GM21390 (cell line): Measurements from ENCODE around the gene KRTAP12-4.
"Not testable (repeated sequence)": the region's sequence is repeated elsewhere in the genome, so short reads cannot be mapped to it uniquely, and the experiment has no call there.

Experiments used
- ATAC-seq: cut with Tn5 transposase; IDR thresholded peaks from one replicate; pipeline ENCODE4 v1.9.1; 2021; ENCODE audit not compliant: unreplicated experiment

The KRTAP12-4 gene

DNA sequence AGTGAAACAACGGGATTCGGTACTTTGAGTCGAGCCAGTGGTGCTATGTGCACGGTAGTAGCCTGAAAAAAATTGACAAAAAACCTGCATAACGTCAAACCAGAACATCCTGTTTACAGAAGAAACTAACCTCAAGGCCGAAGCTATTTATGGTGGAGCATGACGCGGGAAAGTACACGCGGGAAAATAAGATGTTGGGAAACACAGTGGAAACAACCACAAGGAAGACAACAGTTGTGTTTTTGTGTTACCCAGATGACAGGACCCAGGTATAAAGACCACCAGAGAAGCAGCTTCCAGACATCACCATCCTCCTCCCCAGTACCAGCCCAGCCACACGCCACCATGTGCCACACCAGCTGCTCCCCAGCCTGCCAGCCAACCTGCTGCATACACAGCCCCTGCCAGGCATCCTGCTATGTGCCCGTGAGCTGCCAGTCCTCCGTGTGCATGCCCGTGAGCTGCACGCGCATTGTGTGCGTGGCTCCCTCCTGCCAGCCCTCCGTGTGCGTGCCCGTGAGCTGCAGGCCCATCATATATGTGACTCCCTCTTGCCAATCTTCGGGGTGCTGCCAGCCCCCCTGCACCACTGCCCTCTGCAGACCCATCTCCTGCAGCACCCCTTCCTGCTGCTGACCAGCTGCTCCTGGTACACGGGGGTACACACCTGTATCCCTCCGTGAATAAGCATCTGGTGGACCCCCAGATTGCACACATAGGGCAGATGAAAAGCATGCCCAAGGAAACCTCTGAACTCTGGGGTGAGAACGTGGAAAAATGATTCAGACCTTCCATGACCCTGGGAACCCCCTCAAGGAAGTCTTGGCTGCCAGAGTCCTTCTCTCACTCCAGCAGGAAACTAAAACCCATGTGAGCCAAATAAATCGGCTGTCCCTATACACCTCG, 3.4 kb upstream of the KRTAP12-4 start, which contains the start of gene KRTAP12-3:
Gene KRTAP12-3, plus strand, starts transcription at position 298 of the 906 bp plus-strand sequence. Its CDS starts 48 bp downstream, at position 346.
- ATAC-seq: no peak

DNA sequence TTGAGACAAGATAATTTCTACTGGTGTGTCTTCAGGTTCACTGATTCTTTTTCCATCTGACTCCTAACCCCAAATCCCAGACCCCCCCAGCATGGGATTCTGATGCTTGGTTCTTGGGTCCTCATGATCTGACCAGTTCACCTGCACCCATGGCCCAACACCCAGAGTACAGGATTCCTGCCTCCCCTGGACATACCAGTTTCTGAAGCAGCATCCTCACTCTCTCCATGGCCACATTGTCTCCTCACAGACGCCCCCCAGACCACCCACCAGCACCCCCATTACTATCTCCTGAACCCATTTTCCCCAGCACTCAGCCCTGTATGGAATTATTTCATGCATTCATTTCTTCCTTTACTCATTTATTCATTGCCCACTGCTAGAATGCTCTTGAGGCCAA, 2.4 kb upstream of the KRTAP12-4 start:
- ATAC-seq: no peak

DNA sequence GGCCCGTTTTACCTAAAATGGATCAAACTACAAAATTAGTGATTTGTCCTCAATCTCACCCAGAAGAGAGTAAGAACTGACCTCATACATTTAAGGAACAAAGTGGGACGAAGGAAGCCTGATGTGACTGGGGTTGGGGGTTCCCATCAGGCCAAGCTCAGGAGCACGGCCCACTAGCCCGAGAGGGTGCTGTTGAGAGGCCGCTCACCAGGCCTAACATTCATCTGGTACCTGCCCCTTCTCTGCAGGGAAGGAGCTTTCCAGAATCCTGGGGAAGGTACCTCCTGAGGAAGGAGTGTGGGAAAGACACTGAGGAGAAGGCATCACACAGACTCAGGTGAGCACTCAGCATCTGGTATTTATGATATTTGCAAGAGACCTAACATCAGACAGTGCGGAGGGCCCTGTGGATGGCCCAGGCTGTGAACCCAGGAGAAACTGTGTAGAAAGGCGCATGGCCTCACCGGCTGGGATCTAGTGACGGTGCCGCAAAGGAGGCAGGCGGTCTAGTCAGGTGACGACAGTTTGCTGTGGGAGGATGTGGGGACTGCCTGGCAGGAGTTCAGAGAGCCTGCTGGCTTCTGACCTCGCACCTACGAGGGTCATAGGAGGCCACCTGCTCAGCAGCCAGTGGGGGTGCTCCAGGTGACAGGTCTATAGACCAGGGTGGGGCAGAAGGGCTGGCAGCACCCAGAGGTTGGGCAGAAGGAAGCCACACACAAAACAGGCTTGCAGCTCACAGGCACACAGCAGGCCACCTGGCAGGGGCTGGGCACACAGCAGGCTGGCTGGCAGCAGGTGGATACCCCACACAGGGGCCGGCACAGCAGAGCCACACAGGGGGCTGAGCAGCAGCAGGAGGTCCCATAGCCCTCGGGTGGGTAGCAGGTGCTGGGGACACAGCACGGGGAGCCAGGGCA, 543 bp downstream of the KRTAP12-4 start:
- ATAC-seq: no peak

DNA sequence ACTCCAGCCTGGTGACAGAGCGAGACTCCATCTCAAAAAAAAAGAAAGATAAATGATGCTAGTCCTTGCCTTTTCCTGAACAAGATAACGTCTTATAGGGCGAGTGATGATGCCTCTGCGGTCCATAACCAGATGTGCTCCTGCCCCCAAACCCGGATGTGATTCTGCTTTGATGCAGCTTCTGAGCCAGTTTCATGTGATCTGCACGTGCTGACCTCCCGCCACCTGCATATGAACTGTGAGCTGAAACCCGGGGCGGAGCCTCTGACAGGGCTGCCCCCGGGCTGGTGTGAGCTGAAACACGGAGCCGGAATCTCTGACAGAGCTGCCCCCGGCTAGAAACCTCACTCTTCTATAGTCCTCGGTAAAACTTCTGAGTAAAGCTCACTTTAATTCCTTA, 1.3 kb downstream of the KRTAP12-4 start:
- ATAC-seq: no peak

DNA sequence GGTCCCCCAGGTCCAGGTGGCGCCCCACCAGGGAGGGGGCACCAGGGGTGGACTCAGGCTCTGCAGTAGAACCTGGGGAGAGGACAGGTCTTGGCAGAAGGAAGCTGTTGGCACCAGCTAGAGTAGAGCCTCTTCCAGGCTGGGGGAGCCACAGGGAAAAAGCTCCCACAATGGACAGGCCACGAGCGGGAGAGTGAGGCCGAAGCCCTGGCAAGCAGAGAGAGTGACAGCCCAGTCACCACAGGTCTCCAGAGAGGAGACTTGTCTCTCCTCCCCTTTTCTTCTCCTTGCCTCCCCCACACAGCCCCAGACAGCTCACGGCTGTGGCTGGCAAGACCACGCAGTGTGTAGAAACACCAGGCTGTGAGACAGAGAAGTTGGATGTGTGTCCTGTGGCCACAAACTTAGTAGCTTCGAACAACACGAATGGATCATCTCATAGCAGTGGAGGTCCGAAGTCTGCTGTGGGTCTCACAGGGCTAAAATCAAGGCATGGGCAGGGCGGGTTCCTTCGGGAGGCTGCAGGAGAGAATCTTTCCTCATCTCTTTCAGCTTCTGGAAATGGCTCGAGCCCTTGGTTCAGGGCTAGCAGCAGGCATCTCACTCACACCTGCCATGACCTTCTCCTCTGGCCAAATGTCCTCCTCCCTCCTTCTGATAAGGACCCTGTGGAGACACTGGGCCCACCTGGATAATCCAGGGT, 3.3 kb downstream of the KRTAP12-4 start:
- no peak for ATAC-seq

DNA sequence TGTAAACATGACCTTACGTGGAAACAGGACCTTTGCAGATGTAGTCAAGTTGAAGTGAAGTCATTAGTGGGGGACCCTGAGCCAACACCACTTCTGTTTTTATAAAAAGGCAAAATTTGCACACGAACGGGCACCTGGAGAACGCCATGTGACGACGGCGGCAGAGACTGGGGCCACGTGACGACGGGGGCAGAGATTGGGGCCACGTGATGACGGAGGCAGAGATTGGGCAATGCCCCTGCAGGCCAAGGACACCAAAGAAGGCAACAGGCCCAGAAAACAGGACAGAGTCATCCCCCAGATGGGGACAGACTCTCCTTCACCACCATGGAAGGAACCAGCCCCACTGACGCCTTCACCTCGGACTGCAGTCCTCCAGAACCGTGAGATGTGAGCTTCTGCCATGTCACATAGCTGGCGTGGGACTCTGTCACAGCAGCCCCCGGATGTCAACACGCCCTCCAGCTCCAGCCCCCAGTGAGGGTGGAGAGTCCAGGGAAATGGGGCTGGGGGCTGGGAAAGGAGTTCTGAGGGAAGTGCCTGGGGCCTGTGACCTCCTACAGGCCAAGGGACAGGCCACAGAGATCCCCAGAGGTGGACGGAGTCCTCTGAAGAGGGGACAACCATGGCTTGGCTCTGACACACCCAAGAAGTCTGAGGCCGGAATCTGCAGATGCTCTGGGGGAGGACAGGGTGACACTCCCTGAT, 4.0 kb downstream of the KRTAP12-4 start:
- ATAC-seq: no peak

DNA sequence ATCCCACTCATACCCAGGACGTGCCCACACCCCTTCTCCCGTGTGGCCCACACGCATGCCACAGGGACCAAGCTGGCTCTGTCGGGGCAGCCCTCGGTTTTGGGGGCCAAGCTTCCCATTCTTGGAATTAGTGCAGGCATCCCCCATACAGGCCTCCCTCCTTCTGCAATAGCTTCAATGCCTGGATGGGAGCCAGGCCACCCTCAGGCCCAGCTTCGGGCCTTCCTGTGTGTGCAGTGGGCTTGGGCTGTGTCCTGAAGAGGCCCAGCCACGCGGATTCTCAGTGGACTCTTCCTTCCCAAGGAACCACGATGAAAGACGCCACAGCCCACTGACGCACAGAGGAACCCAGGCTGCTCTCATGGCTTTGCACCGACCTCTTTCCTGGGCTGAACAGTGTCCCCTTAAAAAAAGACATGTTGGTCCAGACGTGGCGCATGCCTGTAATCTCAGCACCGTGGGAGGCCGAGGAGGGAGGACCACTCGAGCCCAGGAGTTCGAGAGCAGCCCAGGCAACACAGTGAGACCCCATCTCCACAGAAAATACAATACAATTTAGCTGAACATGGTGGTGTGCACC, 4.8 kb downstream of the KRTAP12-4 start:
- no peak for ATAC-seq

DNA sequence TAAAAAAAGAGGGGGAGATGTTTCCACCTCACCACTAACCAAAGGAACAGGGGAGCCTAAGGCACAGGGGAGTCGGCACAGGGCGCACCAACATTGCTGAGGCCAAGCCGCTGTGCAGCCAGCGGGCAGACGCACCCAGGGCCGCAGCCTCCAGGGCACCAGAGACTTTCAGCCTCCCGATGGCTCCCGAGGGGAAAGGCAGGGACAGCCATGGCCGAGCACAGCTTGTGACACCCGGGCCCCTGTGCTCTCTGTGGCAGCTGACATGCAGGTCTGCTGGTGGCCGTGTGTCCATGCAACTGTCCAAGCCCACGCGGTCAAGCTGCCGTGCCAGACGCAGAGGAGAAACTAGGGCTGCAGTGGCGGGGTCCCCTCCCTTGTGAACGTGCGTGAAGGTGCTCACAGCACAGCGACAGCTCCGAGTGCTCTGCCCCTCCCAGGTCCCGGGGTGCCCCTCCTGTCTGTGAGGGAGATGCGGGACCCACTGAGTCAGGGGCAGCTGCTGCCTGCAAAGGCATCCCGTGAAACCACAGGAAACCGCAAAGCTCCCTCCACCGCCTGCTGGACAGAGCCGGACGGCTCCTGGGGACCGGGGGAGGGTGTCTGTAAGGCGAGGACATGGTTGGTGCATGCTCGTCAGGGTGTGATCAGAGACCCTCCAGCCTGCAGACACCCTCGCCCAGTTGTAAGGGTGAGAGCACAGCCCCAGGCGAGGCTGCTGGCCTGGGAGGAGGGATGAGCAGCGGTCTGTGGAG, 5.7 kb downstream of the KRTAP12-4 start:
- no peak for ATAC-seq

DNA sequence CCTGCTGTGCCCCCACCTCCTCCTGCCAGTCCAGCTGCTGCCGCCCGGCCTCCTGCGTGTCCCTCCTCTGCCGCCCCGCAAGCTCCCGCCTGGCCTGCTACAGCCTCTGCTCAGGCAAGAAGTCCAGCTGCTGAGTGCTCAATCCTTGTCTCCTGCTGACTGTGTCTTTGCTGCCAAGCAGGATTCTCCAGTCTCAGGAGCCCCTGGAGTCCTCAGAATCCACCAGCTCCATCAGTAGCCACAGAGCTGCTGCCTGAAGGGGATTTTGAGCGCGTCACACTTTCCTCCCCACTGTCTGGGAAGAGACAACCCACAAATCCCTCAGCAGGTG, 7.3 kb downstream of the KRTAP12-4 start:
- no peak for ATAC-seq

DNA sequence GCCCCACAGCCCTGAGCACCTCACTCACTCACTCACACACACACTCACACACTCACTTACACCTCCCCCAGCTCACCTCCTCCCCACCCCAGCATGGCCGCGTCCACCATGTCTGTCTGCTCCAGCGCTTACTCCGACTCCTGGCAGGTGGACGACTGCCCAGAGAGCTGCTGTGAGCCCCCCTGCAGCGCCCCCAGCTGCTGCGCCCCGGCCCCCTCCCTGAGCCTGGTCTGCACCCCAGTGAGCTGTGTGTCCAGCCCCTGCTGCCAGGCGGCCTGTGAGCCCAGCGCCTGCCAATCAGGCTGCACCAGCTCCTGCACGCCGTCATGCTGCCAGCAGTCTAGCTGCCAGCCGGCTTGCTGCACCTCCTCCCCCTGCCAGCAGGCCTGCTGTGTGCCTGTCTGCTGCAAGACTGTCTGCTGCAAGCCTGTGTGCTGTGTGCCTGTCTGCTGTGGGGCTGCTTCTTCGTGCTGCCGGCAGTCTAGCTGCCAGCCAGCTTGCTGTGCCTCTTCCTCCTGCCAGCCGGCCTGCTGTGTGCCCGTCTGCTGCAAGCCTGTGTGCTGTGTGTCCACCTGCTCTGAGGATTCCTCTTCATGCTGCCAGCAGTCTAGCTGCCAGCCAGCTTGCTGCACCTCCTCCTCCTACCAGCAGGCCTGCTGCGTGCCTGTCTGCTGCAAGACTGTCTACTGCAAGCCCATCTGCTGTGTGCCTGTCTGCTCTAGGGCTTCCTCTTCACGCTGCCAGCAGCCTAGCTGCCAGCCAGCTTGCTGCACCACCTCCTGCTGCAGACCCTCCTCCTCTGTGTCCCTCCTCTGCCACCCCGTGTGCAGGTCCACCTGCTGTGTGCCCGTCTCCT, 7.9 kb downstream of the KRTAP12-4 start, which contains the start of gene KRTAP10-11:
Gene KRTAP10-11, plus strand, starts transcription at position 49 of the 856 bp plus-strand sequence. Its CDS starts 45 bp downstream, at position 94.
- not testable (repeated sequence) for ATAC-seq

DNA sequence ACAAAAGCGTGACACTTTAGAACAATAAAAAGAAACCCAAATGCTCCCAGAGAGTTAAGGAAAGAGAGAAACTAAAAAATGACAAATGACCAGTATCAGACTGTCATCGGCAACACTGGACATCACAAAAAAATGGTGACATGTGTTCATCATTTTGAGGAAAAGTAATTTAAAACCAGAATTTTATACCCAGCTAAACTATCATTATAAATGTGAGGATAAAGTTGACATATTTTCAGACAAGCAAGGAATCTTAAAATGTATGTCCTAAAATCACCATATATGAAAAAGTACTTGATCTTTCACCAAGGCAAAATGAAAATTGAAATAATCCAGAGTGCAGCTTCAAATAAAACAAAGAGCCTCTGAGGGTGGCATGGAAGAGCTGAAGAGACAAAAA, 9.6 kb downstream of the KRTAP12-4 start:
- ATAC-seq: no peak

DNA sequence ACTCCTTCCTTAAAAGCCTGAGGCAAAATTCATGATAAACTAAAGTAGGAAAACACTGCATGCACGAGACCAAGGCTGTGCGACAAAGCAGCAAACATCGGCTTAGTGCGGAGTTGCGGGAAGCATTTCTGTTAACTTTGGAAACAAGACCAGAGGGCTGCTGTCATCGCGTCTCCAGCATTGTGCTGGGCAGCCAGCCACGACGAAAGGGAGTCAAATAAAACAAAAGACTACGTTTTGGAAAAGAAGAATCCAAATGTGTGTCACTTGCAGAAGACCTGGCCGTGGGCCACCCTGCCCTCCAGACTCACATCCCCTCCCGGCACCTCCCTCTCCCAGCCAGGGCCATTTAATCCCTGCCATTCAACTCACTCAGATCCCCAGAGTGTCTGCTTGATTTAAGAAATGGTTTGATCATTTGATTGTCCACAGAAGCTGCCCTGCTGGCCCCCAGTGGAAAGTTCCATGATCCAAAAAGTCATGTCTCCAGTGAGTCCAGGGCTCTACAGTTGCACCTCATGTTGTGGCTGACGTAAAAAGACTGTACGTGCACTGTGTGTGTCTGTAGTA, 10.6 kb downstream of the KRTAP12-4 start:
- no peak for ATAC-seq

DNA sequence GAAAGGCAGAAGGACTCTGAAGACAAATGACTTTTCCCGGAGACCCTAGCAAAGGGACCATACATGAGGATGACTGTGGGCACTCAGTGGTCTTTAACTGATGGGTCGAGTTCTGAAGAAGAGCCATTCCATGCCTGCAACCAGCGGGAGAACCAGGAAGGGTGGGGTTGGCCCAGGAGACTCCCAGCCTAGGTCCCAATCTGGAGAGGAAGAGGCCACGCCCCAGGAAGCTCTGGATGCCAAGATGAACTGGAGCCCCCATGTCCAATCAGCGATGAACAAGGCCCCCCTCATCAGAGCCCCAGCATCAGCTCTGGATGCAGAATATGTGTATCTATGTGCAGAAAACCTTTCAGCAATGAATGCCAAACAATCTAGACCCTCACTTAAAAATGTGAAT, 13.7 kb downstream of the KRTAP12-4 start:
- no peak for ATAC-seq

DNA sequence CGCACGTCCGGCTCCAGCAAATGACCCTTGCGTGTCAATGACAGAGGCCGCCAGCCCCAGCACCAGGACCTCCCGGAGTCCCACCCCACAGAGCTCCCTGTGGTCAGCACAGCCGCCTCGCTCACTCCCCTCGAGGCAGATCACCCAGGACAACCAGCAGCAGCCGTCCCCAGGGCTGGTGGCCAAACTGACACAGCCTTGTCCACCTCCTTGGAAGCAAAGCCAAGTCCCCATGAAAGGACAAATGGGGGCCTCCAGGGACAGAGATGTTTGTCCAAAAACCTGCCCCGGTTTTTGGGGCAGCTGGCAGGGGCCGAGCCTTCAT, 15.2 kb downstream of the KRTAP12-4 start:
- no peak for ATAC-seq

DNA sequence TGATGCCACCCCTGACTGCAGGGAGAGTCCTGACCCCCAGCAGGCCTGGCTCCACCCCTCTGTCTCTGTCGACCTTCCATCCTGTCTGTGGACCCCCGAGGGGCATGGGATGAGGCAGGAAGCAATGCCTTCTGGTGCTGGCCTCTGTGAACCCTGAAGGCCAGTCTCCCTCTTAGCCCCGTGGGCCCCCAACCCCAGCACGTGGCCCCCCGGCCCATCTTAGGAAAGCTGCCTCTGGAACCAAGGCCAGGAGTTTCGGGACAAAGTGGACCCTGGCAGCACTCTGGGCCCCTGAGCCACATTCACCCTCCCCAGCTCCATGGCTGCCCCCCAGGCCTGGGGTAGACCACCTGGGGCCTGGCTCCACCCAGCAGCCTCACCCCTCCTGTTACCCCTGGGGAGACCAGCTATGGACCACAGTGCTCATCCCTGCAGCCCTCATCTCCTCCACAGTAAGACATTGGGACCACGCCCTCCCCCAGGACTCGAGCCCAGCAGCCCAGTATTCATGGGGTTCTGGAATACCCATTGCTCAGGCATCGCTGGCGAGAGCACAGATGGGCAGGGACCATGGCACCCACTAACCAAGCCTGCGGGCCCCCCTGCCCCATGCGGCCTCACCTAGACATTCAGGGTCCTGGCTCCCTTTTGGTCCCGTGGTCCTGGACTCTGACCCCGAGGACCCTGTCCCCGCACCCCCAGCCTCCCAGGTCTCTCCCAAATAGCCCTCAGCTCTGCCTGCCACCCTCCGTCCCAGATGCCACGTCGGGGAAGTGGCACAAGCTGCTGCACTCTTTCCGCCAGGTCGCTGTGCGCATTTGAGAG, 15.7 kb downstream of the KRTAP12-4 start:
- ATAC-seq: not testable (repeated sequence)

DNA sequence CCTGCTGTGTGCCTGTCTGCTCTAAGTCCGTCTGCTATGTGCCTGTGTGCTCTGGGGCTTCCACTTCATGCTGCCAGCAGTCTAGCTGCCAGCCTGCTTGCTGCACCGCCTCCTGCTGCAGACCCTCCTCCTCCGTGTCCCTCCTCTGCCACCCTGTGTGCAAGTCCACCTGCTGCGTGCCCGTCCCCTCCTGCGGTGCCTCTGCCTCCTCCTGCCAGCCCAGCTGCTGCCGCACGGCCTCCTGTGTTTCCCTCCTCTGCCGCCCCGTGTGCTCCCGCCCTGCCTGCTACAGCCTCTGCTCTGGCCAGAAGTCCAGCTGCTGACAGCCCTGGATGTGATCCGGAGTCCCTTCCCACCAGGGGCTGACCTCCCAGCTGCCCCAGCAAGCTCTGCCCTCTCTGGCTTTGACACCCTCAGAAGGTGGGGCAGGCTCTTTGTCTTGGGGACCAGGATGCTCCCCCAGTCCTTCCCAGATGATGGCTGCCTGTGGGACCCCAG, 16.6 kb downstream of the KRTAP12-4 start:
- not testable (repeated sequence) for ATAC-seq
